Neural progenitor cell (in vitro differentiated cells): ENCODE measurements around the gene RBM10. TPM values are rescaled to one million over a fixed set of nuclear protein-coding genes. Genes with fewer than 3 reads are reported as not detected.

Source experiments
- DNase-seq: peaks from one replicate; pipeline ENCODE4 v3.0.0-alpha.2; 2016; ENCODE audit warnings: low spot score
- H2AFZ ChIP-seq: fragments of 200-600 bp; sonication (generic); replicated peaks from 2 replicates; pipeline ENCODE4 v1.6.1; 2016; ENCODE audit warnings: antibody characterized with exemption
- H3F3A ChIP-seq: fragments of 200-600 bp; sonication (generic); 2 replicates; pipeline ENCODE4 v1.6.1; 2016; ENCODE audit warnings: antibody characterized with exemption, low read depth
- H3K27ac ChIP-seq: fragments of 200-600 bp; sonication (generic); 2 replicates; pipeline ENCODE4 v1.5.1; 2016; ENCODE audit warnings: mild to moderate bottlenecking
- H3K27me3 ChIP-seq: fragments of 200-600 bp; sonication (generic); 2 replicates; pipeline ENCODE4 v1.6.1; 2016; ENCODE audit warnings: mild to moderate bottlenecking, moderate library complexity
- H3K36me3 ChIP-seq: fragments of 200-600 bp; sonication (generic); 2 replicates; pipeline ENCODE4 v1.5.1; 2016
- H3K4me1 ChIP-seq: fragments of 200-600 bp; sonication (generic); 2 replicates; pipeline ENCODE4 v1.6.1; 2016; ENCODE audit warnings: mixed run types
- H3K4me2 ChIP-seq: fragments of 200-600 bp; sonication (generic); 2 replicates; pipeline ENCODE4 v1.6.1; 2016
- H3K4me3 ChIP-seq: fragments of 200-600 bp; sonication (generic); 2 replicates; pipeline ENCODE4 v1.5.1; 2016
- H3K79me2 ChIP-seq: fragments of 200-600 bp; sonication (generic); 2 replicates; pipeline ENCODE4 v1.6.1; 2016; ENCODE audit warnings: low read depth
- H3K9ac ChIP-seq: fragments of 200-600 bp; sonication (generic); 2 replicates; pipeline ENCODE4 v1.6.1; 2016
- H3K9me3 ChIP-seq: fragments of 200-600 bp; sonication (generic); 2 replicates; pipeline ENCODE4 v1.5.1; 2016; ENCODE audit warnings: low read depth
- H4K20me1 ChIP-seq: fragments of 200-600 bp; sonication (generic); 2 replicates; pipeline ENCODE4 v1.6.1; 2016; ENCODE audit warnings: low read depth
- H3K27ac Mint-ChIP-seq: 3 replicates; pipeline ENCODE4 v1.8.0; 2021; ENCODE audit warnings: mixed read lengths
- H3K27me3 Mint-ChIP-seq: 2 replicates; pipeline ENCODE4 v1.8.0; 2022; ENCODE audit warnings: low read depth, mild to moderate bottlenecking, inconsistent platforms, moderate library complexity, mixed read lengths; ENCODE audit not compliant: insufficient read depth
- H3K36me3 Mint-ChIP-seq: 3 replicates; pipeline ENCODE4 v1.8.0; 2021; ENCODE audit warnings: mixed read lengths
- H3K4me1 Mint-ChIP-seq: 3 replicates; pipeline ENCODE4 v1.8.0; 2021; ENCODE audit warnings: mixed read lengths
- H3K4me3 Mint-ChIP-seq: 3 replicates; pipeline ENCODE4 v1.8.0; 2021; ENCODE audit warnings: mild to moderate bottlenecking, moderate library complexity, mixed read lengths
- H3K9me3 Mint-ChIP-seq: 3 replicates; pipeline ENCODE4 v1.8.0; 2020; ENCODE audit warnings: mixed read lengths
- EZH2 ChIP-seq: fragments of 200-600 bp; sonication (generic); IDR thresholded peaks from 2 replicates; pipeline ENCODE4 v1.6.1; 2017; ENCODE audit warnings: antibody characterized with exemption, mild to moderate bottlenecking, moderate library complexity
- EZH2phosphoT487 ChIP-seq: fragments of 200-600 bp; sonication (generic); IDR thresholded peaks from 2 replicates; pipeline ENCODE4 v1.6.1; 2017; ENCODE audit warnings: antibody characterized with exemption
- total RNA-seq: library from RNA; depleted of rRNA; stranded (reverse); fragments of >200 nt; gene quantifications from 2 replicates; pipeline ENCODE4 v1.2.3, GENCODE V29; 2015; ENCODE audit warnings: low replicate concordance
- TF ChIP-seq, protein P1 (sequence below): fragments of 200-600 bp; sonication (generic); IDR thresholded peaks from 2 replicates; pipeline ENCODE4 v1.5.1; 2017; ENCODE audit warnings: antibody characterized with exemption, mild to moderate bottlenecking

Gene RBM10
- total RNA-seq, 1 donor from 2014 or later: 26.5 TPM

DNA sequence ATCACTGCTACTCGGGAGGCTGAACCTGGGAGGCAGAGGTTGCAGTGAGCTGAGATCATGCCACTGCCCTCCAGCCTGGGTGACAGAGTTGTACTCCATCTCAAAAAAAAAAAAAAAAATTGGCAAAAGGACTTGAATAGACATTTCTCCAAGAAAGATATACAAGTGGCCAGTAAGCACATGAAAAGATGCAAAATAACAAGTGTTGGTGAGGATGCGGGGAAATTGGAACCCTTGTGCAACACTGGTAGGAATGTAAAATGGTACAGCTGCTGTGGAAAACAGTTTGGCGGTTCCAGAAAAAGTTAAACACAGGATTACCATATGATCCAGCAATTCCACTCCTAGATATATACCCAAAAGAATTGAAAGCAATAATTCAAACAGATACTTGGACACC is 19.4 kb downstream of the RBM10 start:
- Histone ChIP-seq H3K79me2 (peaks cover 81% of the 10 kb centered on the region), H3F3A (no peaks in the 10 kb centered on the region), H3K27ac (no peak overlapping the region), H3K9ac (no peak overlapping the region), H3K4me2 (no peak overlapping the region), H3K27me3 (no peaks in the 10 kb centered on the region), H3K36me3 (no peaks in the 10 kb centered on the region), H3K4me1 (no peaks in the 10 kb centered on the region), H3K4me3 (no peak overlapping the region), H4K20me1 (no peaks in the 10 kb centered on the region), H3K9me3 (peaks cover 6% of the 10 kb centered on the region), H2AFZ (no peak overlapping the region)
- H3K27ac Mint-ChIP-seq: no peak overlapping the region
- TF ChIP-seq, protein P1, sequence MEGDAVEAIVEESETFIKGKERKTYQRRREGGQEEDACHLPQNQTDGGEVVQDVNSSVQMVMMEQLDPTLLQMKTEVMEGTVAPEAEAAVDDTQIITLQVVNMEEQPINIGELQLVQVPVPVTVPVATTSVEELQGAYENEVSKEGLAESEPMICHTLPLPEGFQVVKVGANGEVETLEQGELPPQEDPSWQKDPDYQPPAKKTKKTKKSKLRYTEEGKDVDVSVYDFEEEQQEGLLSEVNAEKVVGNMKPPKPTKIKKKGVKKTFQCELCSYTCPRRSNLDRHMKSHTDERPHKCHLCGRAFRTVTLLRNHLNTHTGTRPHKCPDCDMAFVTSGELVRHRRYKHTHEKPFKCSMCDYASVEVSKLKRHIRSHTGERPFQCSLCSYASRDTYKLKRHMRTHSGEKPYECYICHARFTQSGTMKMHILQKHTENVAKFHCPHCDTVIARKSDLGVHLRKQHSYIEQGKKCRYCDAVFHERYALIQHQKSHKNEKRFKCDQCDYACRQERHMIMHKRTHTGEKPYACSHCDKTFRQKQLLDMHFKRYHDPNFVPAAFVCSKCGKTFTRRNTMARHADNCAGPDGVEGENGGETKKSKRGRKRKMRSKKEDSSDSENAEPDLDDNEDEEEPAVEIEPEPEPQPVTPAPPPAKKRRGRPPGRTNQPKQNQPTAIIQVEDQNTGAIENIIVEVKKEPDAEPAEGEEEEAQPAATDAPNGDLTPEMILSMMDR: no peak
- TF ChIP-seq EZH2 (no peak), EZH2phosphoT487 (no peak)
- H3K36me3 Mint-ChIP-seq: peaks cover 16% of the 10 kb centered on the region
- DNase-seq: no peak
- H3K4me3 Mint-ChIP-seq: no peak overlapping the region
- peaks cover 2% of the 10 kb centered on the region for H3K27me3 Mint-ChIP-seq
- peaks cover 20% of the 10 kb centered on the region for H3K9me3 Mint-ChIP-seq
- no peaks in the 10 kb centered on the region for H3K4me1 Mint-ChIP-seq

DNA sequence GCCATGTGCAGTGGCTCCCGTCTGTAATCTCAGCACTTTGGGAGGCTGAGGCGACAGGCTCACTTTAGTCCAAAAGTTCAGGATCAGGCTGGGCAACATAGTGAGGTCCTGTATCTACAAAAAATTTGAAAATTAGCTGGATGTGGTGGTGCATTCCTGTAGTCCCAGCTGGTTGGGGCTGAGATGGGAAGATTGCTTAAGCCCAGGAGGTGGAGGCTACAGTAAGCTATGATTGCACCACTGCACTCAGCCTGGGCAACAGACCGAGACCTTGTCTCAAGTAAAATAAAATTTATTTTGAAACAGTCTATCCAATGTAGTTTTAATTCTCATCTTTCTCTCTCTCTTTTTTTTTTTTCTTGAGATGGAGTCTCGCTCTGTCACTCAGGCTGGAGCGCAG is 21.1 kb downstream of the RBM10 start:
- no peaks in the 10 kb centered on the region for H3K36me3 ChIP-seq
- H3K9me3 ChIP-seq: peaks cover 6% of the 10 kb centered on the region
- peaks cover 2% of the 10 kb centered on the region for H3K27me3 Mint-ChIP-seq
- H3K4me3 ChIP-seq: no peak overlapping the region
- peaks cover 64% of the 10 kb centered on the region for H3K79me2 ChIP-seq
- H3K9me3 Mint-ChIP-seq: peaks cover 20% of the 10 kb centered on the region
- no peaks in the 10 kb centered on the region for H3K4me1 Mint-ChIP-seq
- H2AFZ ChIP-seq: no peak overlapping the region
- no peak overlapping the region for H3K27ac ChIP-seq
- TF ChIP-seq EZH2phosphoT487: no peak
- TF ChIP-seq EZH2: no peak
- TF ChIP-seq, protein P1: no peak
- H3K27ac Mint-ChIP-seq: no peak overlapping the region
- no peaks in the 10 kb centered on the region for H3F3A ChIP-seq
- peaks cover 16% of the 10 kb centered on the region for H3K36me3 Mint-ChIP-seq
- DNase-seq: no peak
- H4K20me1 ChIP-seq: no peaks in the 10 kb centered on the region
- no peak overlapping the region for H3K9ac ChIP-seq
- no peaks in the 10 kb centered on the region for H3K27me3 ChIP-seq
- H3K4me3 Mint-ChIP-seq: no peak overlapping the region
- H3K4me1 ChIP-seq: no peaks in the 10 kb centered on the region
- no peak overlapping the region for H3K4me2 ChIP-seq

DNA sequence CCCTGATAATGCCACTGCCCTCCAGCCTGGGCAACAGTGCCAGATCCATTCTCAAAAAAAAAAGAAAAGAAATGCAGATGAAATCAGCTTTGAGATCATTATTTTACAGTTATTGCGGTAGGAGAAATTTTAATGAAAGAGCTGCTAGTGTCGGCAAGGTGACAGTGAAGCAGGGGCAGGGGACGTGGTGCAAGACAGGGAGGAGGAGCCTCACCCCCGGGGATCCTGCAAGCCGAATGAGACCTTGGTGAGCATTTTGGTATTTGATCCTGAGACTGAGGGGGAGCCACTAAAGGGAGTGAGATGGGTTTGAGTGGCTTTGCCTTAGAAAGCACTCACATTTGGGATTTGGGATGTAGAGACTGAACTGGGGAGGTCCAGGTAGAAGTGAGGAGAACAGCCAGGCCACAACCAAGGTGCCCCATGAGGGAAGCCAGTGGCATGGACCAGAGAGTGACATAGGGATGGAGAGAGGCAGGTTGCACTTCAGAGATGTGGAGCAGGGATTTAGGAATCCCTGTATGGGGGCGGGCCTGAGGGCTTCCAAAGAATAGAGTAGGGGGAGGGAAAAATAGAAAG is 23.6 kb downstream of the RBM10 start:
- no peak for DNase-seq
- Mint-ChIP-seq H3K27ac (no peak overlapping the region), H3K27me3 (peaks cover 4% of the 10 kb centered on the region), H3K9me3 (peaks cover 13% of the 10 kb centered on the region), H3K4me3 (no peak overlapping the region), H3K4me1 (no peaks in the 10 kb centered on the region), H3K36me3 (peaks cover 11% of the 10 kb centered on the region)
- no peaks in the 10 kb centered on the region for H3K4me1 ChIP-seq
- no peak overlapping the region for H3K4me3 ChIP-seq
- peaks cover 41% of the 10 kb centered on the region for H3K79me2 ChIP-seq
- no peak overlapping the region for H3K9ac ChIP-seq
- H2AFZ ChIP-seq: no peak overlapping the region
- no peak overlapping the region for H3K4me2 ChIP-seq
- H3K9me3 ChIP-seq: no peaks in the 10 kb centered on the region
- TF ChIP-seq, protein P1: no peak
- TF ChIP-seq EZH2: no peak
- no peak for TF ChIP-seq EZH2phosphoT487
- no peak overlapping the region for H3K27ac ChIP-seq
- no peaks in the 10 kb centered on the region for H4K20me1 ChIP-seq
- H3F3A ChIP-seq: no peaks in the 10 kb centered on the region
- H3K27me3 ChIP-seq: no peaks in the 10 kb centered on the region
- H3K36me3 ChIP-seq: no peaks in the 10 kb centered on the region
